HG03457 (cell line): ENCODE data around the gene GRIA3.

Experiments used
- ATAC-seq: cut with Tn5 transposase; IDR thresholded peaks from one replicate; pipeline ENCODE4 v1.9.1; 2021; ENCODE audit warnings: moderate number of reproducible peaks; ENCODE audit not compliant: unreplicated experiment

The GRIA3 gene

DNA sequence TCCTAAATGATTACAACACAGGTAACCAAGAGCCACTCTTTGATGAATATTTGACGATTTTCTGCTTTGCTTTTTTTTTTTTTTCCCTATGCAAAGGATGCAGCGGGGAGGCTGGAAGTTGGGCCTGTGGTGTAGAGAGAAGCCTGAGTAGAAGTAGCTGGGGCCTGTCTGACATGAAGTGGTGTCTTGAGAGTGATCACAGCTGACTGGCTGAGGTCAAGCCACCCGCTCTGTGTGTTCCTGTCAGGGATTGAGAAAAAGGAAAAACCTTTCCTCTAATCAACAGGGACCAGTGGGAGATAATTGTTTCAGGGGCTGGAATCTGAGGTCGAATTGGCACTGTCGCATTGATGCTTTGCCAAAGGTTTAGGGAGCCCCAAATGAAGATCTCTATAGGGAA, 258.7 kb downstream of the GRIA3 start:
- no peak for ATAC-seq

DNA sequence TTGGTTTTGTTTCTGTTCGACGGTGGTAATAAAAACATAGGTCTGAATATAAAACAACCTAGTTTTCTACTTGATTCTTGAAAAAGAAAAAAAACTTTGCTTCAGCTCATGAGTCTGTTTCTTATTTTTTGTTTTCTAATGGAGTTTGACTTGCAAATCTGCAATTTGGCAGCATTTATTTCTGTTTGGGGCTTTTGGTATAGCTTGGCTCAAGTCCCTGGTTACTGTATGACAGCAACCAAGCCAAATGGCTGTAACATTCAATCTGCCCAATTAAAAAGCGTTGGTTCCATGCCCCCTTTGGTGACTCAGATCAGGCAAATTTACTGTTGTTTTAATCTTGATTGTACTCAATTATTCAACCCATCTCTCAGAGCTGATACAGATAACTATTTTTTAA, 263.4 kb downstream of the GRIA3 start:
- ATAC-seq = no peak

DNA sequence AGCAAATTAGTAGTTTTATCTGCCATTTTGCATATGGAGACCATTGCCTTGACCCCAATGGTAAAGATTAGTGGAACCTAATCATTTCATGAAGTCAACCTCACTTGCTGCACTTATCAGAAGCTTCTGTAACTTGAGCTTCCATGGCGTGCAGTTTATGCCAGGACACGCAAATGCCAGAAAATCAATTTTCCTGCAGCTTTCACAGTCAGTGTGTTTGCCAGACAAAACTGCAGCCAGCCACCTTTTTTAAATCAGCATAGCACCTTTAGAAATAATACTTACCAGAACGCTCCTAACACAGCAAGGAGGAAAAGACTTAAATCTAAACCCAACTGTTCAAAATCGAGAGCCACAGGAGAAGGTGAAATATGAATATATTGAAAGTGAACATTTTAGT, 265.3 kb downstream of the GRIA3 start:
- no peak for ATAC-seq

DNA sequence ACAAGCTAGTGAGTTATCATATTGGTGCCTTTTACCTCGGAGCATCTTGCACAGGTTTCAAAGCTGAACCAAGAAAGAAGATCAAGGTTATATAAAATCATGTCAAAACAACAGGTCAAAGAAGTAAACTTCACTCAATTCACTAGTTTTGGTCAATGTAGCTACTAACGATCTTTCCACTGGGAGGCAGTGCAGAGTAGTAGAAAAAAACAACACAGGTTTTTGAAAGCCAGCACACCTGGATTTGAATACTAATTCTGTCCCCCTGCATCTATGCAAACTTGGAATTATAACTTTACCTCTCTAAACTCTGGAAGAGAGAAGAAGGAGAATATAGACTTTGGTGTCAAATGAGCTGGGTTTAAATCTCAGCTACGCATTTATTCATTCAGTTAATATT, 266.1 kb downstream of the GRIA3 start:
- ATAC-seq = no peak

DNA sequence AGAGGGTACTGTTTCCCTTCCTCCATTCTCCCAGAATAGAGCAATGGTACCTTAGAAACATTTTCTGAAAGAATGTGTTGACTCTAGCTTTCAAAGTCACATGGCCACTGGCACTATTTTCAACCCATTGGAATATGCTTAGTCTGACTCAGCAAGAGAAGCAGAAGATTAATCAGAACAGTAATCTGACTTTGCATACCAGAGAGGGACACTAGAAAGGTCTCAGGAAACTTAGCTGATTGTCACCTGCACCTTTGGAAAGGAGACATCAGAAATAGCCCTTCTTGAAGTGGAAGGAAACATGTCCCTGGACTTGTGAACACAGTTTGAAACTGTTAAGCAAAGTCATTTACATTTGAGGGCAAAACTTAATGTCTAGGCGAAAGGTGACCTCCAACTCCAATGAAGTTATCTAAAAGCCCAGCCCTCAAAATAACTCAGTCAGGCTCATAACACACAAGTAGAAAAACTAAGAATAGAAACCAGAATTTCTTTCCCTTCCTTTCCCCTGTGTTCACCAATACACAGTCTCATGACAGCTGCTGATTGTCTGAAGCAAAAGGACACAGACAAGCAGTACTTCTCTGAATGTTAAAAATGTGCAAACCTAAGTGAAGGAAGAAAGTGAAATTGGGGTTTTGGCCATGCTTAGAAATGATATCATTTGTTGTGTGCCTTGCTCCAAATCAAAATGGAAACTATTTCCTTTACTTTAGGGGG, 270.8 kb downstream of the GRIA3 start:
- ATAC-seq = no peak

DNA sequence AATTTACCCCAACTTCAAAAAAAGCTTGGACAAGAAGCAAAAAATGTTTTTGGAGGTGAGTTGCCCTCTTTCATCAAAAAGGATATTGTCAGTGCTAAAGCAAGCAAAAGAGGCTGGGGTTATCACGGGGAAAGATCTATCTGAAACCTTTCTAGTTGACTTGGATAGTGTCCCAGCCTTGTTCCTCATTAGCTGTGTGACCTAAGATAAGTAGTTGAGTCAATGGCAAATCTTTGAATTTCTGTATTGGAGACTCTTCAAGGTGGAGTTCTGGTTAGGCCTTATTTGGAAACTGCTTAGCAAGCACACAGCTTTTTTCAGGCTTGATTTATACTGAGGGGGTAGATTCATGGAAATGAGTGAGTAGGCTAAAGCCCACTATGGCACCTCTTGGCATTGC, 271.6 kb downstream of the GRIA3 start:
- ATAC-seq = no peak

DNA sequence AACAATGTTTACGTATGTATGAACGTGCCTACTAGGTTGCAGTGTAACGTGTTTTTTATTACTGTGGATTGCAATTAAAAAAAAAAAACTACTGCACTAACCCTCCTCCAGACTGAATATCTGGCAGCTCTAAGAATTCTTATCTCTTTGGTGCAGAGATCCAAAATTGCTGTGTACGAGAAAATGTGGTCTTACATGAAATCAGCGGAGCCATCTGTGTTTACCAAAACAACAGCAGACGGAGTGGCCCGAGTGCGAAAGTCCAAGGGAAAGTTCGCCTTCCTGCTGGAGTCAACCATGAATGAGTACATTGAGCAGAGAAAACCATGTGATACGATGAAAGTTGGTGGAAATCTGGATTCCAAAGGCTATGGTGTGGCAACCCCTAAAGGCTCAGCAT, 280.6 kb downstream of the GRIA3 start:
- no peak for ATAC-seq

DNA sequence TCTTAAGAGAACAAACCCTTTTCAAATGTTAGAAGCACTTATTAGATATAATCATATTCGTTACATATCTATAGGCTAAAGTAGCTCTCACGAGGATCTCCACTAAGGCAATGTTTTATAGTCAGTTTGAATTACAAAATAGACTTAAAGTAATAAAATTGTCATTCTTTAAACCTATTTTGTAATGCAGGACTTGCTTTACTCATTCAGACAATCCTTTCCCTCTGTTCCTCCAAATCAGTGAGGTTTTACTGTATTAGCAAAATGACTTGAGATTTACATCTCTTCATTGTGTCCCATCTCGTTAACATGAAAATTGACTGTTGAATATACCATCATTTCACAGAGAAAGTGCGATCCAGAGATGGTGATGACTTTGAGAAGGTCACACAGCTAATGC, 284.4 kb downstream of the GRIA3 start:
- no peak for ATAC-seq

DNA sequence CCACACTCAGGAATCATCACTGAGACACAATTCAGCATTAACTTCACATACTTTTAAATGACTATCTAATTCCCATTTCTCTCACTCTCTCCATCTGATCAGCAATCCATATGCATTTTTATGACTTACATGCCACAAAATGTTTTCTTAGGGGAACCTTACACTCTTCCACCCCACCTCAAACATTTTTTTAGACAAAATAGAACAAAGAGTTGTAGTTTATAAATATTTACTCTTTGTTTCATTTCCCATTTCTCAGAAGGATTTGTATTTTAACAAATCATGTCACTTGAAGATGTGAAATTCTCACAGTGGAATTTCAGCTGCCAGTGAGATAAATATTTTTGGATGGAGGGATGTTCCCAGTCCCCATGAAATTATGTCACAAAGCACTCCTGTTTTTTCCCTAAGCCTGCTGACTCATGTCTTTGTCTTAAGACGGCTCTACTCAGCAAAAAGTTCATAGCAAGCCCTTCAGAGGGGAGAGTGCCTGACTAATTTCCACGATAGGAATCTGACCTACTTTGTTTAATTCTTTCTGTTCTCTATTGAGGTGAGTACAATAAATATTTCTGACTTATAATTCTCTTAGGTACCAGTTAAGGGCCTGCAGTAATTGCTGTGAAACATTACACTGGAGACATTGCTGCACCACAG, 291.1 kb downstream of the GRIA3 start:
- no peak for ATAC-seq

DNA sequence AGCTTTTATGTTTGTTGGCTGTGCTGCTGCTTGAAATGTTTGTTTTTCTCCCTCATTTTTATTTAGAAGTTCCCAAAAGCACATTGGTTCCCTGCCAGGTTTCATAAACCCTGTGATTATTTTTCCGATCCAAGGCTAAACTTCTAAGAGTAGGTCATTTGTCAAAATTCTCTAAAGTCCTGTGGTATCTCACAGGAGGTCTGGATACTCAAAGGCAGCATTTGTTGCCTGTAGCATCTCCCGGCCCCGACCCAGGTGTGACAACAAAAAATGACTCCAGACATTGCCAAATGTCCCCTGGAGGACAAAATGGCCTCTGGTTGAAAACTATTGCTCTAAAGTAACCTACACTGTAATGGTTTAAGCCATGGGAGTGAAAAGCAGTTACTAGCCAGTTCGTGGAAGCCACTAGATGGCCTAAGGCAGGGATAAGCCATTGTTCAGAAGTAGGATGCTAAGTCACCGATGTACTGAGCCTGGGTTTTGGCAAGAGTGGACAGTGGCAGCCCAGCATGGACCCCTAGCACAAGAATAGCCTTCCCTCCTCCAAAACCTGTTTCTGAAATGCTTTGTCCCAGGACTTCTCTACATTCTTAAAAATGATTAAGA, 292.6 kb downstream of the GRIA3 start:
- ATAC-seq = no peak

DNA sequence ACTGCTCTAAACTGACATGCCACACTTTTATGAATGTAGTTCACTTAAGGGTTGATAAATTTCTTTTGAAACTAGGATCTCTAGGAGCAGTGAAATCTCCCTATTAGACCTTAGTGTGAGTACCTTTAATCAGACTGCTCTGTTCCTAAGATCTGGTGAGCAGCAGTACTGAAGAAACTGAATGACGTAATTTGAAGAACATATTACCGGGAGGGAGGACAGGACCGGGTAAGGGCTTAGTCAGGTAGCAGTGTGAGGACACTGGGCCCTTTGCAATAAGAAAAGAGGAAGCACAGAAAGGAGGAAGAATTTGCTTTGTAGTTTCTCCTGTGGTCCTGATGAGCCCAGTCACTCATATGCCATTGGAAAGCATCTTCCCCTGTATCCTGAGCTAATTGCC, 293.6 kb downstream of the GRIA3 start:
- no peak for ATAC-seq

DNA sequence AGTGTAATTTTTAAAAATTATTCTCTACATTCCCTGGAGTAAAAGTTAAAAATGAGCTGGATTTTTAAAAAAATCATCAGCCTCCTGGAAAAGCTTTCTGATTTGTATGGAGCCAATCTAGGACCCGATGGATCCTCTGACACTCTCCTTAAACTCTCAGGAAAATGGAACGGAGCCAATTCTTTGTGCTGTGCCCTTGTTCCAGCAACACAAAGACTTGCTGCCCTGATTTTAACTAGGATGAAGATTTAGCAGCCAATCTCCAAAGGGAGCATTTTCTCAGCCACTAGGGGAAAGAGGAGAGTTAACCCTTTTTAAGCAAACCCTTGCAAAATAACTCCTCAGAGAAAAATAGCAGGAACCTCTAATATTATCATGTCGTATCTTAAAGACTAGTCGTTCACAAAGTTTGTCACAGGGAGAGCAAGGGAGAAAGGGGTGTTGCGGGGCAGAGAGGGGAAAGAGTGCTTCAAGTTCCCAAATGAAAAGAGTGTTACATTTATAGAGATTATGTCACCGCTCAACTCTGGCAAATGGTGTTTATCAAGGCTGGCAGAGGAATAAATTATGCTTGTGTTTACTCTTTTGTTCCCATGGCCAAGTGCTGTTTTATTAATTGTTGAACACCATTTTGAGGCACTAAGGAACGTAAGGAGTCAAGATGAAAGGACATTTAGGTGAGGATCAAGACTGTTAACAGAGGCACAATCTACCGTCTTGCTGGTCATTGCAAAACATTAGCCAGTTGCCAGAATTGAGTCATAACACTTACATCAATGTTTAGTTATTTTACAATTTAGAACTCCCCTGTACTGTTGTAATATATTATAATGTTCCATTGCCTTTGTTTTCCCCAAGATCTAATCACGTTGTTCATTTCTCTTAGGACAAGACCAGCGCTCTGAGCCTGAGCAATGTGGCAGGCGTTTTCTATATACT, 298.1 kb downstream of the GRIA3 start:
- no peak for ATAC-seq

DNA sequence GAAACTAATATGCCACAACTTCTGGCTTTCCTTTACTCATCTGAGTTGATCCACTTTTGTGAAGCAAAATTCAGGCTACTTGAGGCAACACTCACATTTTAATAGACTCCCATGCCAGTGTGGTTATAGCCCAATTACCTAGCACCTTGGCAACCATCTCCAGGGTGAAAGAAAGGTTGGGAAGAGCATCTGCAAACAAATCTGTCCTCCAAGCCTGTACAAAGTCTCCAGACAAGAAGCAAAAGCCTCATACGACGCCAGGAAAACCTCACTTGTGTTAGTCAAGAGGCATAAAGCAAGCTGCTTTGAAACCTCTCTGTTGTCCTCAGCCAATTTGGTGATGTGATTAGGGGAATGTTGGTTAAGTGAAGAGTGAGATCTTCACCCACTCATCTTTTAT, 302.2 kb downstream of the GRIA3 start:
- ATAC-seq = no peak

DNA sequence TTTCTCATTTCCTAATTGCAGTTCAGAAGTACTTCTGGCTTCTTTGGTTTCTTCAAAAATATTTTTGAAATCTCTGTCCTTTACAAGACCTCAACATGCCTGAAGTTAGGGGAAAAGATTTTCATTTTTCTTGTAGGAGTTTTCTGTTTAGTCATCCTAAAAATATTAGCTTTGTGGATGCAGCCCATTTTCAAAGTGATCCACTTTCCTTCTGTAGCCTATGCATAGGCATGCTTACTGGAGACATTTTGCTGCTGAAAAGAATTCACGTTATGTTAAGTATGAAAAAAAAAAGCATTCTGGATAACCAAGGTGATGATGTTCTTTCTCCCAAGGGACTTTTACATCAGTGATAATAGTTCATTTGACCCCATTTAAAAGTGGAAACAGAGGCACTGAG, 303.2 kb downstream of the GRIA3 start:
- ATAC-seq = no peak

DNA sequence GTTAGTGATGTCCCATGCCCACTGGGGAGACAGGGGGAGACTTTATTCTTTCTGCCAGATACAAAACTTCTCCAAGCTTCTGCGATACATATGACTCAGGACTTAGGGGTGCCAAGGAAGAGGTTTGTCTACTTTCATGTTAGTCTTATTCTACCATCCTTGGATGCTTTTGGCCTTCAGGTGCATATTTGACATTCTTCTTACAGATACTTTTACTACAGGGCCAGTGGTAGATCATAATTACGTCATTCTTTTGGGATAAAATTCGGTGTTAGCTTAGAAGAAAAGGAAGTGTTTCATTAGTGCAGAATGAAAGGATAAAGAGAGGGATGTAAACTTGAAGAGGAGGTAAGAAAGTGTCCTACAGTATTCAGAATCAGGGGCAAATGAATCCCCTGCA, 303.6 kb downstream of the GRIA3 start:
- no peak for ATAC-seq

DNA sequence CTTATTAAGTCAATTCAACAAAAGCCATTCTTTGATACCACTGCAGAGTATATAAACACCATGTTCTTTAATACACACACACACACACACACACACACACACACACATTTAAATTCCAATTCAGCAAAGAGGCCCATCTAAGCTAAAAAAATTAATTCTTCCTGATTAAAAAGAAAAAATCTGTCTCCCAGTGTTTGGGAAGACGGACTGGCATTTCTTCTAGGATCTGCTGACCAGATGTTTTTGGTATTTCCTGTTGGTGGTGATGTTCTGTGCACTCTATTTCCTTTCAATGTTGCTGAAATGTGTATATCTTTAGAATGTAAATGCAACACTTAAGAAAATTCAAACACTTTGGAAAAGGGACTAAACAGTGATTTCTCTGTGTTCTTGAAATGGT, 304.9 kb downstream of the GRIA3 start:
- no peak for ATAC-seq

DNA sequence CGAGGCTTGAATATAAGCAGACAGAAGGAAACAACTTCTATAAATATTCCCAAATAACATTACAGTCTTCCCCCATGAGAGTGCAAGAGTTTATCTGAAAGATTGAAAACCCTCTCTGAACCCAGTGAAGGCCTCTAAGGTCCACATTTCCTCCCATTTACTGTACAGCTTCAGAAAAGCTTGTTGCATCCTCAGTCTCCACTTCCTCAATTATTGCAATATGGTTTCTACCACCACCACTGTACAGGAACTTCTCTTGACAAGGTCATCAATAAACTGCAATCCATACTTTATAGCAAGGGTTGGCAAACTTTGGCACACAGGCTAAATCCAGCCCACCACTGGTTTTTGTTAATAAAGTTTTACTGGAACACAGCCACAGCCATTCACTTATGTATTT, 309.8 kb downstream of the GRIA3 start:
- no peak for ATAC-seq

DNA sequence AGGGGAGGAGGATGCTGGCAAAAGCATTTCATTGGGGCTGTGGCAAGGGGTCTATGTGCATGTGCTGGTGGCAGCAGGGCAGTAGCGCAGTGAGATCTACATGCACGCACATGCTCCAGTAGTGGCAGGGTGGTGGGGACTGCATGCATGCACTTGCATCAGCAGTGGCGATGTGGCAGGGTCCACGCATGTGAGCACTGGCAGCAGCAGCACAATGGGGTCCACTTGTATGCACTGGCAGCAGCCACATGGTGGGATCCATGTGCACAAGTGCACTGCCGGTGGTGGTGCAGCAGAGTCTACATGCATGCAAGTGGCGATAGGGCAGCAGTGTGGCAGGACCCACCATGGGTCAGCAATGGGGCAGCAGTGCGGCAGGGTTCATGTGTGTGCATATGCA, 315.7 kb downstream of the GRIA3 start:
- ATAC-seq = no peak

DNA sequence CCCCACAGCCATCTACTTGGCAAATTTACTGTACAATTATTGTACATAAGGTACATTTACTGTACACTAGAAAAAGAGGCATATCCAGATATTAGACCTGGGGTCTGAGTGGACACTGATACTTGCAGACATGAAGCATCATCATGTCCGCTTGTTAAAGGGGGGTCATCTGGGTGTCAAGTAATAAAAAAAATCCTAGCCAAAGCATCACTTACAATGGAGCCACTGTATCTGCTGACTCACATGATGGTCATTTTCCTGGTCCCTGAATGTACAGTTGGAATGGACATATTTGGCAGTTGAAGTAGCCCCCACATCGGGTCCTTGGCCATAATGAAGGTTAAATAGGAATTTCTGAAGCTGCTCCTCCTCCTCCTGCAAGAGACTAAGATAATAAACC, 320.0 kb downstream of the GRIA3 start:
- ATAC-seq = no peak

DNA sequence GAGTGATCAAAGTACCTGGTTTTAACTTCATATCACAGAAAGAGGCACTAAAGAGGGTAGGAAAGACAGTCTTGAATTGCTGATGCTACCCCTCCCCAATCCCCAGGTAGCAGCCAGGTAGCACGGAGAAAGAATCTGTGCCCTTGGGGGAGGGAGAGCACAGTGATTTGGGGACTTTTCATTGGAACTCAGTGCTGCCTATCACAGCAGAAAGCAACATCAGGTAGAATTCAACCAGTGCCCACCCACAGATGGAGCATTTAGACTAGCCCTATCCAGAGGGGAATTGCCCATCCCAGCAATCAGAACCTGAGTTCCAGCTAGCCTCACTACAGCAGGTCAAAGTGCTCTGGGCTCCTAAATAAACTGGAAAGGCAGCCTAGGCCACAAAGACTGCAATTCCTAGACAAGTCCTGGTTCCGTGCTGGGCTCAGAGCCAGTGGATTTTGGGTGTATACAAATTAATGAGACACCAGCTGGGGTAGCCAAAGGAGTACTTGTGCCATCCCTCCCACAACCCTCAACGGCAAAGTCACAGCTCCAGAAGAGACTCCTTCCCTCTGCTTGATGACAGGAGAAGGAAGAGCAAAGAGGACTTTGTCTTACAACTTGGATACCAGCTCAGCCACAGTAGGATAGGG, 320.7 kb downstream of the GRIA3 start:
- ATAC-seq = no peak
